ENCODE results near the gene CHGA.

Gene CHGA

GRCh38 chr14:92962031-92962830 lies 39.3 kb downstream of the CHGA start:
- DNase-seq (ENCODE audit: low spot score): no peak

DNA sequence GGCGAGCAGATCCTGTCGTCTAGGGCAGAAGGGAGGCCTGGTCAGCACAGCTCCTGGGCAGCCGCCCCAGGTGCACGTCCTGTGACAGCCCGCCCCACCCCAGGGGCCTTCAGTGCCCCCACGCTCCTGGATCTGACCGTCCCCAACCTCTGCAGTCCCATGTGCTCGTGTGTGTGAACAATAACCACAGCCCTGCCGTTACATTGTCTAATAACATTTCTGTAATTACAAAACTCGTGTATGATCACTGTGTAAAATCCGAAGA lies 39.8 kb downstream of the CHGA start:
- no peak for DNase-seq (ENCODE audit: low spot score)

DNA sequence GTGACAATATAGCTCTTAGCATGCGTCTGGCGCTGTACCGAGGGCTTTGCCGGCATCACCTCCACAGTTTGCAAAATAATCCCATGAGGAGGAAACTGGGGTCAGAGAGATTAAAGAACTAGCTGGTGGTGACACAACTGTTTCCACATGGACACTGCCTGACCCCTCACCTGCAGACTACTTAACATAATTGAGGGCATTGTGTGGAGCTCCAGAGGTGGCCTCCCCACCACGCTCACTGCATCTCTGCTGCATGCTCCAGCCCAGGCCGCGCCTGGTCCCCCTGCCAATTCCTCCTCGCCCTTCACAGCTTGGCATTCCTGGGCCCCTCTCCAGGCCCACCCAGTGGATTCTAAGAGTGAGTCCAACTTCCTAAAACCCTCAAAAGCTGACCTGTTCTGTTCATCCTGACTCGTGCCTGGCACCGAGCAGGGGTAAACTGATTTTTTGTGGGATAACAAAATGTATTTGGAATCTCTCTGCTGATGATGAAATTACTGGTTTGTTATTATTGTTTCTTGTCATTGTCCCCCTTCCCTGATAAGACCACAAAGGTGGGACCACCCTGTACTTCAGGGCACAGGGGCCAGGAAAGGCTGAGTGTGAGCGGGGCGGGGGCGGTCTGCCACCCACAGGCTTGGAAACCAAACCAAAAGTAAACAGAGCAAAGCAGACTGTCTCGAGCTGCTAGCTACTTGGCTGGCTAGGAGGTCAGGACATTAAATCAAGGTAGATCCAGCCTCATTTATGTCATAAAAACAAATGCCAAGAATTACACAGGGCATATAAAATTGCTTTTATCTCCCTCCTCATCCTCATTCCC lies 40.6 kb downstream of the CHGA start:
- no peak for DNase-seq (ENCODE audit: low spot score)

- DNase-seq (ENCODE audit: low spot score): no peak
Measured at GRCh38 chr14:92964124-92965109, 41.5 kb downstream of the CHGA start.

GRCh38 chr14:92965281-92965680 lies 42.3 kb downstream of the CHGA start:
- DNase-seq (ENCODE audit: low spot score): no peak

DNA sequence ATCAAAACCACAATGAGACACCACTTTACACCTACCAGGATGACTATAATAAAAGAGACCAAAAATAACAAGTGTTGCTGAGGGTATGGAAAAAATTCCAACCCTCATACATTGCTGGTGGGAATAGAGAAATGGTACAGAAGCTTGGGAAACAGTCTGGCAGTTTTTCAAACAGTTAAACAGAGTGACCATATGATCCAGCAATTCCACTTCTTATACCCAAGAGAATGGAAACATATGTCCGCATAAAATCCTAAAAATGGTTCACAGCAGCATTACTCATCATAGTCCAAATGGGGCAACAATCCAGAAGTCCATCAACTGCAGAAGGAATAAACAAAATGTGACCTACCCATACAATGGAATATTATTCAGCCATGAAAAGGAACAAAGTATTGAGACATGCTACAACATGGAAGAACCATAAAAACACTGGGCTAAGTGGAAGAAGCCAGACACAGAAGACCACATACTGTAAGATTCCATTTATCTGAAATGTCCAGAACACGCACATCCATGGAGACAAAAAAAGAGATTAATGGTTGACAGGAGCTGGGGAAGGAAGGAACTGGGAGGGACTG lies 44.5 kb downstream of the CHGA start:
- DNase-seq (ENCODE audit: low spot score): no peak

GRCh38 chr14:92968291-92969020 lies 45.5 kb downstream of the CHGA start:
- DNase-seq (ENCODE audit: low spot score): no peak

DNA sequence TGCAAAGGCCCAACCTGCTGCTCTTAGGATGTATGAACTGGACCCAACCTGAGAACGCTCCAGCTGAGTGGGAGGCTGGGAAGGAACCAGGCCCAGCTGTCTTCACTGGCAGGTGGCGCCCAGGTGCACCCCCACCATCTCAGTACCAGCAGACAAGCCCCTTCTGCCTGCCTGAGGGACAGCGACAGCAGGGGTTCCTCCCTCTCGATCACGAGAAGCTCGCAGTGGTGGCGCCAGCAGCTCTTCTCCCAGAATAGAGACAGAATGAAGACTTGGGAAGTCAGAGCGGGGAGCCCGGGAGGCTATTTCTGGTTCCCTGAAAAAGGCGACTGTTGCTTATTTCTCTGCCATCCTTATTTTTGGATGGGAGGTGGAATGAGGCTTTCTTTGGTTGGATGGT lies 46.5 kb downstream of the CHGA start:
- DNase-seq (ENCODE audit: low spot score): no peak

DNA sequence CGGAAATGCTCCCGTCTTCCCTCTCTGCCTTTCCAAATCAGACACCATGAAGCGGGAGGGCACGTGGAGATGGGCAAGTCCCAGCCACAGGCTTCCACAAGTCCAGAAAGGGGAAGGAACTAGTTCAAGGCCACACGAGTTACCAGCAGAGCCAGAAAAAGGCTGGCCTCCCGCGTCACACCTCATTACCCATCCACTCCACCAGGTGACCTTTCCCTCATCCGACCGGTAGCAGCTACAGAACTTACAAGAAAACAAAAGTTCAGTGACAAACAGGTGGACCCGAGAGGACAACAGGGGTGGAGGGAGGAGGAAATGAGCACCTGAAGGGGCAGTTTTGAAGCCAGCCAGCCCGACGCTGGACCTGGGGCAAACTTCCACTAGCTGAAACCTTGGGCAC lies 46.9 kb downstream of the CHGA start:
- DNase-seq (ENCODE audit: low spot score): no peak

- no peak for DNase-seq (ENCODE audit: low spot score)
Measured at GRCh38 chr14:92970271-92970670, 47.3 kb downstream of the CHGA start.

- DNase-seq (ENCODE audit: low spot score): no peak
Measured at GRCh38 chr14:92971601-92972180, 48.7 kb downstream of the CHGA start.

DNA sequence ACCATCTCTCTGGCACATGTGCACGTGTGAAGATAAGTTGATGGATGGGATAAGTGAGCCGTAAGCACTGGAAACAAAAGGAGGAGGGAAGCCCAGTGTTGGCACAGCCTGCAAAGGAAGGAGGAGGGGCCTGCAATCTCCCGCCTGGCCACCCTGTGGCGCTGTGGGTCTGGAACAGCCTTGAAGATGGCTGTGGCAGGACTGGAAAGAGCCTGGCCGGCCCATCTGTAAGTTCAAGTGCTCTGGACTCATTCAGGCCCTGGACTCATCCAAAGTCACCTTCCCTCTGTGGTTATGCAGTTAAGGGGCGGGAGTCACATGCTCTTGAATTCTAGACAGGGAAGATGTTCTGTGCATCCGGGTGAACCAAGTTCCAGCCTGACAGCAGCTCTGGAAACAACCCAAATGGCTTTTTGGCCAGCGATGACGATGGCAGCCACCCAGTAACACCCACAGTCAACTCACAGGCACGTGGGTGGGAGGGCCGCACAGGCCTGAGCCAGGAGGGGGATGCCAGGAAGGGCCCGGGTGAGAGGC lies 50.4 kb downstream of the CHGA start:
- DNase-seq (ENCODE audit: low spot score): no peak

- DNase-seq (ENCODE audit: low spot score): no peak
Measured at GRCh38 chr14:92973798-92974372, 50.9 kb downstream of the CHGA start.

- no peak for DNase-seq (ENCODE audit: low spot score)
Measured at GRCh38 chr14:92974541-92975345, 51.8 kb downstream of the CHGA start.

GRCh38 chr14:92976268-92976667 lies 53.3 kb downstream of the CHGA start:
- no peak for DNase-seq (ENCODE audit: low spot score)

DNA sequence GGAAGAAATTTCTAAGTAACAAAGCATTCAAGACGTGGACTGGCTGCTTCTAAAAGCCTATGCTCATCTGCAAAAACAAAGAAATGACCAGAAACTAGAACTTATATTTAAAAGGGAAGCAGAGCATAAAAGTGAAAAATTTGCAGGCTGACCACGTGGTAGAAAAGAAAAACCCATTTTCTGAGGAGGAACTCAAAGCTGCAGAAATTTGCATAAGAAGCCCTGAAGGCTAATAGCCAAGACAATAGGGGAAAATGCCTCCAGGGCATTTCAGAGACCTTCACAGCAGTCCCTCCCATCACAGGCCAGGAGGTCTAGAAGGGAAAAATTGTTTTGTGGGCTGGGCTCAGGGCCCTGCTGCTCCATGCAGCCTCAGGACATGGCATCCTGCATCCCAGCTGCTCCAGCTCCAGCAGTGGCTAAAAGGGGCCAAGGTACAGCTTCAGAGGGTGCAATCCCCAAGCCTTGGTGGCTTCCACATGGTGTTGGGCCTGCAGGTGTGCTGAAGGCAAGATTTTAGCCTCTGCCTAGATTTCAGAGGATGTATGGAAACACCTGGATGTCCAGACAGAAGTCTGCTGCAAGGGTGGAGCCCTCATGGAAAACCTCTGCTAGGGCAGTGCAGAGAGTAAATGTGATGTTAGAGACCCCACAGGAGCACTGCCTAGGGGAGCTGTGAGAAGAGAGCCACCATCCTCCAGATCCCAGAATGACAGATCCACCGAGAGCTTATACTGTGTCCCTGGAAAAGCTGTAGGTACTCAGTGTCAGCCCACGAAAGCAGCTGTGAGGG lies 55.5 kb downstream of the CHGA start:
- no peak for DNase-seq (ENCODE audit: low spot score)

- DNase-seq (ENCODE audit: low spot score): no peak
Measured at GRCh38 chr14:92980866-92981265, 57.9 kb downstream of the CHGA start.

DNA sequence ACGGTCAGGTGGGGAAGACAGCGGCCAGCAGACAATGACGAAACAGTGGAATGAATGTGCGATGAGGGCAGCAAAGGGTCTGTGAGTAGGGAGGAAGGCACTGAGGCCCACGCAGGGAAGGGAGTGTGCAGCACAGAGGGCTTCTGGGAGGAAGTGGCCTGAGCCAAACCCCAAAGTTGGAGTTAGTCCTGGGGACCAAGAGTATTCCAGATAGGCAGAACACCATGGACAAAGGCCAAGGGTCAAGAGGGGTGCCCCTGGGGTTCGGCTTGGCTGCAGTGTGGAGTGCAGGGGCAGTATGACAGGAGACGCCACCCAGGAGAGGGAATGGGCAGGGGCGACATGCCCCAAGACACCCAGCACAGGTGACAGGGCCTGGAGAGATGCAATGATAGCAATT lies 58.8 kb downstream of the CHGA start:
- no peak for DNase-seq (ENCODE audit: low spot score)

DNA sequence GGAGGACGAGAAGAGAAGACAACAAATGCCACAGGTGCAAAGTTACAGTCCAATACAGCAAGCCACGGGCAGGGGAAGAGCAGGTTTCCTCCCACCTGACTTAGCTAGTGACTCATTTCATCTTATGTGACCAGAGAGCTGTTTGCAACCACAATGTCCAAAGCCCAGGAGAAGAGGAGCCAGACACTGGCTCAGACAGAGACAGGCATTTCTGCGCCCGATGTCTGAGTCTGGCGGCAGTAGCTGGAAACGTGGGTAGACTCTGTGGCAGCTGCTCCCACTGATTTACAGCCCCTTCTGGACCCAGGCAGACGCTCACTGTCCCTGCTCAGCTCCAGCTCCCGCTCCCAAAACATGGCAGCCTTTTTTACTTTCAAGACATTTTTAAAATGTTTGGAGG lies 60.0 kb downstream of the CHGA start:
- DNase-seq (ENCODE audit: low spot score): no peak

All from hematopoietic multipotent progenitor cell treated with erythropoietin and hydrocortisone succinate and interleukin-3 and kit ligand, for 17 days (in vitro differentiated cells).